Kidney tubule cell (primary cell): ENCODE data around the gene ATXN1L.
A peak's percentile ranks its signal among the peaks of the same experiment; 100 is the strongest.
"Not testable (repeated sequence)": the region's sequence is repeated elsewhere in the genome, so short reads cannot be mapped to it uniquely, and the experiment has no call there.

Source experiments
- DNase-seq: peaks from one replicate; pipeline ENCODE4 v3.0.0-alpha.2; 2018; ENCODE audit warnings: low spot score

Gene ATXN1L

GRCh38 chr16:71853413-71853812 lies 7.6 kb downstream of the ATXN1L start:
- no peak for DNase-seq

- peak; percentile 83 for DNase-seq
These were observed 8.7 kb downstream of the ATXN1L start for GRCh38 chr16:71854369-71854948.

DNA sequence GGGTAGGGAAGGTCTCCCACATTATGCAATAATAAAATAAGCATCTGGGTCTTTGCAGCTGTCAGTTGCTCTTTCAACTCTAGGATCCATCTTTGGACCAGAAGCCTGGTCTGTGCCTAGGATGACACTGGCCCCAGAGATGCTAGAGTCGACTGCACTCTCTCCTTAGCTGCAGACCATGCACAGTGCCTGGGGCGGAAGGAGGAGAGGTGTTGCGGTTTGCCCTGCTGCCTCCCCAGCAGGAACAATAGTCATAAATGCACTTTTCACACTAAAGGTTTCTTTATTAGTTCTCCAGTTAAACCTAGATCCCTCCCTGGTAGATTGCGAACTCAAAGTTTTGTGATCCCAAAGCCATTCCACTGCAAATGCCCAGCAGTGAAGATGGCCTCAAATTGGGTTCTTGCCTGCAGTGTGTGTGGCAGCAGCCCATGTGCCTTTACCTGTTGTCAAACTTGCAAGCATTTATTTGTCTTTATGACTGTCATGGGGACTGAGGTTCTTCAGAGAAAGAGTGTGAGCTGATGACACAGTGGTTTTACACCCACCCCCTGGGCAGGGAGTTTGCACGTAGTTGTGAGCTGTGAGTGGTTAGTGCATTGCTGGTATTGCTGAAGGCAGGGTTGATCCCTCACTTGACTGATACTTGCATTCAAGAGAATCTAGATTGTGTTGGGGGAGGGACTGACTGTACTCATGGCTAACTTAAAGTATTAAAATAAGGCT lies 10.3 kb downstream of the ATXN1L start:
- peak; percentile 30 for DNase-seq

- DNase-seq: no peak
These were observed 14.2 kb downstream of the ATXN1L start for GRCh38 chr16:71859762-71860521.

DNA sequence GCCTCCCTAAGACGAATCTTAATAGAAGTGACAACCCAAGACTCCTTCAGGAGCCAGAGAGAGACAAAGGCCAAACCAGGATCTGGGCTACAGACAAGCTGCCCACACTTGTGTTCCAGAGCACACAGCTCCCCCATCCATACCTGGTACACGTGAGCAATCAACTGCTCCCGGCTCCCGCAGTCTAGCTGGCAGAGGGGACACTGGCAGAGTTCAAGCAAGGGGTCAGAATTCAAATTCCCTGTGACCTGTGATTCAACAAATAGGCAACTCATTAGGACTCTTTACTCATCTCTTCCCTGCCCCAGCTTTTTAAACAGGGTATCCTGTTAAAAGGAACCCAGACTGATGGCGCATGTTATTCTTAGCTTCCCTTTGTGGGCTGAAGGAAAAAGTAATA lies 18.2 kb downstream of the ATXN1L start:
- DNase-seq: no peak

GRCh38 chr16:71865173-71865863 lies 19.5 kb downstream of the ATXN1L start:
- DNase-seq: no peak

- not testable (repeated sequence) for DNase-seq
These were observed 21.4 kb downstream of the ATXN1L start for GRCh38 chr16:71867175-71867574.

- DNase-seq: no peak
These were observed 22.2 kb downstream of the ATXN1L start for GRCh38 chr16:71867939-71868338.

DNA sequence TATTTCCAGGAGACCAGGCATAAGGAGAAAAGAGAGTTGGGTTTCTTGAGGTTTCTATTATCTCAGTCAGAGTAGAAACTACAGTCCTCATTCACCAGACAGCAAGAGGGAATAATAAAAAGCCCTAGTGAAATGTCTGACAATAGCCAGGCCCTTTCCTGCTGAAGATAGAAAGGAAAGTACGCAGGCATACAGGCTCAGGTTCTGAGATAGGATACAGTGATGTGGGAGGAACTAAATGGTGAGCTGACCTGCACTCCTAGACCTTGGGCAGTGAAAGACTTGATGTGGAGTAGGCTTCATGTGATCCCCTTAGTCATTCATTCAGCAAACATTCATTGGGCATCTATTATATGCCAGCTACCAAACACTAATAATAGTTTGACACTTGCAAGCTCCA lies 23.3 kb downstream of the ATXN1L start:
- DNase-seq: no peak

GRCh38 chr16:71870818-71871217 lies 25.0 kb downstream of the ATXN1L start:
- no peak for DNase-seq

DNA sequence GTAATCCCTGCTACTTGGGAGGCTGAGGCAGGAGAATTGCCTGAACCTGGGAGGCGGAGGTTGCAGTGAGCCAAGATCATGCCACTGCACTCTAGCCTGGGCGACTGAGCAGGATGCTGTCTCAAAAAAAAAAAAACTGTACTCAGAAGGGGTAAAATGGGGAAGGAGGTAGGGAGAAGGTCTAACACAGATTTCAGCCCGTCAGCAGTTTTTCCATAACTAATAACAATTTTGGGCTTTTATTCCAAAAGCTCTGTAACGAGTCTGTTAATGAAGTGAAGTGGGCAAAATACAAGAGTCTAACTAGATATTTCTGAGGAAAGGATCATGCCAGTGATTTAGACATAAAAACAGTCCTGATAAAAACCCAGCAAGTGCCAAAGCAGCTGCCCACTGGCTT lies 27.4 kb downstream of the ATXN1L start:
- DNase-seq: no peak

DNA sequence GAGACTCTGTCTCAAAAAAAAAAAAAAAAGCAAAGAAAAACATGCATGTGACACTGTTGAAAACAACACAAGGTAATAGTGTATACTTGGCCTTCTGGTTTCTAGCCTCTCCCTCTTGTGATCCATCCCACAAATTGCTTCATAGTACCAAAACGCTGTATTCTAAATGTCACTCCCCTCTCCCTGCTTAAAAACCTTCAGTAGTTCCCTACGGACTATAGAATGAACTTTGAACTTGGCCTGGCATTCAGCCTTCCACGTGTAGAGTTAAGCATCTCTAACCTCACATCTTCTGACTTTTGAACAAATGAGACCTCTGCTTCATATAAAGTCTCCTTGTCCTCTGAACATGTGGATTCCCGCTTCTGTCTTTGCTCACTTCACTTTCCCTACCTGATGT lies 33.1 kb downstream of the ATXN1L start:
- DNase-seq: no peak

GRCh38 chr16:71880176-71880575 lies 34.4 kb downstream of the ATXN1L start:
- no peak for DNase-seq

- DNase-seq: peak; percentile 80
These were observed 36.9 kb downstream of the ATXN1L start for GRCh38 chr16:71882505-71883167.

DNA sequence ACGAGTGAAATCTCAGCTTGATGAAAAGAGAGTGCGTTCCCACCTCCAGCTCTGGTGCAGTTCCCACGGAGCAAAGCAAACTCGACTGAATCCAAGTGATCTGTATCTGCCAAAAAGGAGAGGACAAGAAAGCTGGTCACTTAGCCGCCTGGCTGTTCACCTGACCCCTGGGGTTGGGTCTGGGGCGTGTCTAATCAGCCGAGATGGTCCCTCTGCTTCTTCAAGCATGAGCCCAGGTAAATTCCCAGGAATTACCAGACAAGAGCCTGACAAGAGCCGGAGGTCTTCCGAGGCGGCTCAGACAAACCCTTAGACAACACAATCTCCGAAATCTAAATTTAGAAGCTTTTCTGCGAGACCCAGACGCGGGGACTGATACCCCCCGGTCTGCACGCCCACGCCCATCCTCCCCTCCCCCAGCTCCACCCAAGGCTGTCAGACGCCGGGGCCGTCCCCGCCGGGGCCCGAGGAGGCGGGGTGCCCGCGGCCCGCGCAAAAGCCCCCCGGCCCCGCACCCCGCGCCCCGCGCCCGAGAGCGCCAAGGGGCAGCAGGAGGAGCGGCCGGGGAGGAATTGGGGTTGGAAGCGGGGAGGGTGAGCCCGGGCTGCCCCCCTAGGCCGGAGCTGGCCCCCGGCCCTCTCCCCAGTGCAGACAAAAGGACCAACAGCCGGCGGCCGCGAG lies 37.5 kb downstream of the ATXN1L start:
- peak; percentile 49 for DNase-seq

- DNase-seq: peak; percentile 66
These were observed 38.3 kb downstream of the ATXN1L start, which contains the start of gene ZNF821 for GRCh38 chr16:71883849-71884638. Gene ZNF821, minus strand, starts transcription at chr16:71884182. Its CDS starts 4,236 bp downstream, at chr16:71879946.

- DNase-seq: no peak
These were observed 39.5 kb downstream of the ATXN1L start for GRCh38 chr16:71885261-71885650.

- no peak for DNase-seq
These were observed 43.4 kb downstream of the ATXN1L start for GRCh38 chr16:71889147-71889546.

GRCh38 chr16:71893888-71894228 lies 48.1 kb downstream of the ATXN1L start:
- no peak for DNase-seq

GRCh38 chr16:71894229-71894920 lies 48.6 kb downstream of the ATXN1L start:
- DNase-seq: peak; percentile 63
